GM19099 (cell line): ENCODE data around the gene AP3S2.

Source experiments
- POLR2A ChIP-seq: IDR thresholded peaks from 3 replicates; pipeline ENCODE4 v1.6.1; 2011; ENCODE audit warnings: low read depth; ENCODE audit not compliant: insufficient read length; ENCODE audit errors: extremely low read depth

The AP3S2 gene

GRCh38 chr15:89893696-89894447, at the start of gene AP3S2:
AP3S2 (minus strand) TSS chr15:89893994; CDS start chr15:89893949, 45 bp downstream.
- peak; percentile 81 for TF ChIP-seq POLR2A

- no peak for TF ChIP-seq POLR2A
Measured at GRCh38 chr15:89939910-89940309, 46.1 kb upstream of the AP3S2 start.

- TF ChIP-seq POLR2A: no peak
Measured at GRCh38 chr15:89937365-89938350, 43.9 kb upstream of the AP3S2 start.

- TF ChIP-seq POLR2A: no peak
Measured at GRCh38 chr15:89936786-89937265, 43.0 kb upstream of the AP3S2 start.

GRCh38 chr15:89936051-89936785, 42.4 kb upstream of the AP3S2 start:
- no peak for TF ChIP-seq POLR2A

- TF ChIP-seq POLR2A: no peak
Measured at GRCh38 chr15:89932880-89933279, 39.1 kb upstream of the AP3S2 start.

GRCh38 chr15:89928421-89928820, 34.6 kb upstream of the AP3S2 start:
- TF ChIP-seq POLR2A: no peak

GRCh38 chr15:89926158-89926557, 32.4 kb upstream of the AP3S2 start:
- no peak for TF ChIP-seq POLR2A

- TF ChIP-seq POLR2A: no peak
Measured at GRCh38 chr15:89917442-89918101, 23.8 kb upstream of the AP3S2 start.

GRCh38 chr15:89916660-89917059, 22.9 kb upstream of the AP3S2 start:
- no peak for TF ChIP-seq POLR2A

- no peak for TF ChIP-seq POLR2A
Measured at GRCh38 chr15:89912674-89913396, 19.0 kb upstream of the AP3S2 start, which contains the start of gene ARPIN. ARPIN (minus strand) TSS chr15:89912952; CDS start chr15:89912835, 117 bp downstream.

GRCh38 chr15:89912145-89912673, 18.4 kb upstream of the AP3S2 start:
- no peak for TF ChIP-seq POLR2A

- TF ChIP-seq POLR2A: no peak
Measured at GRCh38 chr15:89910891-89911626, 17.3 kb upstream of the AP3S2 start.

GRCh38 chr15:89909611-89910010, 15.8 kb upstream of the AP3S2 start:
- TF ChIP-seq POLR2A: no peak
